Right lung (tissue), 5 donors: ENCODE results near the gene OR9A2. TPM values are rescaled to one million over a fixed set of nuclear protein-coding genes. Genes with fewer than 3 reads are reported as not detected.

Source experiments
- polyA plus RNA-seq, 5 donors: library from polyadenylated mRNA; unstranded; fragments of 120-200 nt; gene quantifications; one replicate each; pipeline versions ENCODE4 v1.2.1 to v1.2.3, GENCODE V29; 2013; ENCODE audit warnings: inconsistent platforms in 1 of 5, low replicate concordance in 1 of 5; ENCODE audit not compliant: insufficient read length in 5 of 5, insufficient read depth in 1 of 5

OR9A2 gene
- polyA plus RNA-seq, 5 donors: not detected

Other genes with a start within 250 kb of the OR9A2 start
- gene EPHB6, start 172.1 kb downstream of the OR9A2 start, polyA plus RNA-seq: 10 to 100 TPM; 18.9 to 28.3 (median 26.8) TPM
- 10 to 100 TPM in 1 of 5 donors, 1 to 10 TPM in 4; 5.3 to 10.1 (median 8.1) TPM for gene TRPV6, start 141.4 kb downstream of the OR9A2 start, polyA plus RNA-seq
- under 1 TPM; 0.09 to 0.24 (median 0.18) TPM for gene TRPV5, start 93.4 kb downstream of the OR9A2 start, polyA plus RNA-seq
- gene LLCFC1, start 87.6 kb downstream of the OR9A2 start, polyA plus RNA-seq: under 1 TPM; 0.25 to 0.63 (median 0.35) TPM
- gene KEL, start 64.8 kb downstream of the OR9A2 start, polyA plus RNA-seq: 1 to 10 TPM; 1.1 to 4.3 (median 2.5) TPM
- gene OR6V1, start 25.2 kb upstream of the OR9A2 start, polyA plus RNA-seq: not detected
- gene PIP, start 104.9 kb upstream of the OR9A2 start, polyA plus RNA-seq: not detected
- gene TAS2R39, start 156.3 kb upstream of the OR9A2 start, polyA plus RNA-seq: not detected
- not detected for gene TAS2R40, start 194.9 kb upstream of the OR9A2 start, polyA plus RNA-seq
- 100 to 1,000 TPM; 105 to 130 (median 124) TPM for gene GSTK1, start 236.3 kb upstream of the OR9A2 start, polyA plus RNA-seq